ENCODE results near the gene C12orf57. TPM values are rescaled to one million over a fixed set of nuclear protein-coding genes. Genes with fewer than 3 reads are reported as not detected.
A peak's percentile ranks its signal among the peaks of the same experiment; 100 is the strongest.

Gene C12orf57
- total and polyA plus RNA-seq, 9 of the 15 experiments (the other 6 are each of a cell fraction or from before 2014, with no cell fraction given), result 26.7 to 191 (median 107) TPM

- no peak for TF ChIP-seq E4F1 (CRISPR knock-in tag; IDR thresholded peaks at IDR 0.05; ENCODE audit: borderline replicate concordance)
- TF ChIP-seq SNAPC5 (CRISPR knock-in tag; IDR thresholded peaks at IDR 0.05), result no peak
- TF ChIP-seq CUX1 (CRISPR knock-in tag; IDR thresholded peaks at IDR 0.05), result no peak
- TF ChIP-seq ZNF212 (CRISPR knock-in tag; IDR thresholded peaks at IDR 0.05), result no peak
- TF ChIP-seq ZNF197 (CRISPR knock-in tag; IDR thresholded peaks at IDR 0.05; ENCODE audit: low read depth), result no peak
- no peak for TF ChIP-seq ZBTB43 (CRISPR knock-in tag; IDR thresholded peaks at IDR 0.05)
- TF ChIP-seq MEF2A (IDR thresholded peaks at IDR 0.05; ENCODE audit: control insufficient read depth, low read depth, low read length), result no peak
- no peak; a peak in 2 of 4 replicates for TF ChIP-seq MNT (conservative IDR thresholded peaks at IDR 0.05)
- TF ChIP-seq GTF2F1 (IDR thresholded peaks at IDR 0.05; ENCODE audit: low read depth, low read length), result no peak; the same call in 1 of the 2 replicates
- TF ChIP-seq E2F4 (CRISPR knock-in tag; IDR thresholded peaks at IDR 0.05; ENCODE audit: low read depth), result peak; percentile 73
- no peak for TF ChIP-seq HBP1 (CRISPR knock-in tag; IDR thresholded peaks at IDR 0.05)
- no peak for TF ChIP-seq MAFG (tag; conservative IDR thresholded peaks at IDR 0.05)
Measured at GRCh38 chr12:6944381-6945186, 762 bp downstream of the C12orf57 start (continued).
